ENCODE data around the gene NFIB. TPM values are rescaled to one million over a fixed set of nuclear protein-coding genes. Genes with fewer than 3 reads are reported as not detected.

NFIB gene
- polyA plus RNA-seq, 1 experiment = 0.47 TPM

- DNase-seq (ENCODE audit: low read depth) = no peak
- ChIA-PET CTCF (interaction anchor here (0.7 kb wide), 1 partner anchor 24 kb away, joined by 3 read pairs; no protein-coding TSS in a partner anchor), POLR2A (no interaction called here)
- H3K4me3 ChIP-seq (ENCODE audit: low read depth, low read length) = no peak overlapping the region
- H3K36me3 ChIP-seq (ENCODE audit: control insufficient read depth, insufficient read depth, low read length) = no peaks in the 10 kb centered on the region
- H3K27me3 ChIP-seq (ENCODE audit: control insufficient read depth, insufficient read depth, low read length) = no peaks in the 10 kb centered on the region
- TF ChIP-seq CTCF (IDR thresholded peaks at IDR 0.05; ENCODE audit: insufficient read depth, low read depth, low read length) = no peak
Measured at GRCh38 chr9:14238518-14238917, 75.4 kb downstream of the NFIB start.

- no peaks in the 10 kb centered on the region for H3K27me3 ChIP-seq (ENCODE audit: control insufficient read depth, insufficient read depth, low read length)
- no peak overlapping the region for H3K4me3 ChIP-seq (ENCODE audit: low read depth, low read length)
- ChIA-PET POLR2A (no interaction called here), CTCF (no interaction called here)
- DNase-seq (ENCODE audit: low read depth) = no peak
- TF ChIP-seq CTCF (IDR thresholded peaks at IDR 0.05; ENCODE audit: insufficient read depth, low read depth, low read length) = no peak
- no peaks in the 10 kb centered on the region for H3K36me3 ChIP-seq (ENCODE audit: control insufficient read depth, insufficient read depth, low read length)
Measured at GRCh38 chr9:14238079-14238478, 75.9 kb downstream of the NFIB start.

DNA sequence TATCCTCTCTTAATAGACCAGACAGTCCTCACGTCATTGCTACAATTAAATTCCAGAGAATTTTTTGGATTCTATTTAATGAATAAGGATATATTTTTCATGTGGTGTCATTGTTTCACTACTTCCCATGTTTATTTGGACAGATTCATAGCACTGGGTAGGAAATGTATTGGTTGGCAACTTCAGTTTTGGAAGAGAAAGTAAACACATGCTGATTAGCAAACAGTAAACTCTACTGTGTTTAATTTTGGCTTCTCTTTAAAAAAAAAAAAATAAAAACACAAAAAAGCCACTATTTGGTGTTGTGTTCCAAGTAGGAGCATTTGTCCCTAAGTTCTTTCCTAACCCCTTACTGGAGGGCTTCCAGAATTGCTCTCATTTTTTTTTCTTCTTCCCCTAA, 77.3 kb downstream of the NFIB start:
- DNase-seq (ENCODE audit: low read depth) = no peak
- ChIA-PET CTCF (no interaction called here), POLR2A (interaction anchor here (0.6 kb wide), 1 partner anchor 14 kb away, joined by 3 read pairs; no protein-coding TSS in a partner anchor)
- Histone ChIP-seq H3K4me3 (ENCODE audit: low read depth, low read length) (no peak overlapping the region), H3K27me3 (ENCODE audit: control insufficient read depth, insufficient read depth, low read length) (no peaks in the 10 kb centered on the region), H3K36me3 (ENCODE audit: control insufficient read depth, insufficient read depth, low read length) (no peaks in the 10 kb centered on the region)
- no peak for TF ChIP-seq CTCF (IDR thresholded peaks at IDR 0.05; ENCODE audit: insufficient read depth, low read depth, low read length)

DNA sequence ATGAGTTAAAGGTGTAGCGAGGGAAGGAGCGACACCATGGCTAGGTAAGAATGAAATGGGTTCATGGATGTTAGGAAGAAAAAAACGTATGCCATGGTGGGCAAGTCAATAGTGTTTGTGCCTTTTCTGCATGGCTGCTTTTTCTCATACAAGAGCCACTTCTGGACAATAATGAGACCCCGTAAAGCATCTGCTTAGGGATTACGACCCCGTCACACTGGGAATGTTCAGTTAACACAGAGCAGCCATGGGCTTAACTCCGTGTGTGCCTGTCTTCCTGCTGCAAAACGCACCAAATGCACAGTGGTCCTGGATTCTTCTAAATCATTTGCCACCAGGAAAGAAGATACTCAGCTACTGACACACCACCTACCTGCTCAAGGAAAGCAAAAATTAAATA, 81.8 kb downstream of the NFIB start:
- ChIA-PET CTCF (no interaction called here), POLR2A (no interaction called here)
- DNase-seq (ENCODE audit: low read depth) = no peak
- no peak for TF ChIP-seq CTCF (IDR thresholded peaks at IDR 0.05; ENCODE audit: insufficient read depth, low read depth, low read length)
- Histone ChIP-seq H3K27me3 (ENCODE audit: control insufficient read depth, insufficient read depth, low read length) (no peaks in the 10 kb centered on the region), H3K4me3 (ENCODE audit: low read depth, low read length) (no peak overlapping the region), H3K36me3 (ENCODE audit: control insufficient read depth, insufficient read depth, low read length) (no peaks in the 10 kb centered on the region)

DNA sequence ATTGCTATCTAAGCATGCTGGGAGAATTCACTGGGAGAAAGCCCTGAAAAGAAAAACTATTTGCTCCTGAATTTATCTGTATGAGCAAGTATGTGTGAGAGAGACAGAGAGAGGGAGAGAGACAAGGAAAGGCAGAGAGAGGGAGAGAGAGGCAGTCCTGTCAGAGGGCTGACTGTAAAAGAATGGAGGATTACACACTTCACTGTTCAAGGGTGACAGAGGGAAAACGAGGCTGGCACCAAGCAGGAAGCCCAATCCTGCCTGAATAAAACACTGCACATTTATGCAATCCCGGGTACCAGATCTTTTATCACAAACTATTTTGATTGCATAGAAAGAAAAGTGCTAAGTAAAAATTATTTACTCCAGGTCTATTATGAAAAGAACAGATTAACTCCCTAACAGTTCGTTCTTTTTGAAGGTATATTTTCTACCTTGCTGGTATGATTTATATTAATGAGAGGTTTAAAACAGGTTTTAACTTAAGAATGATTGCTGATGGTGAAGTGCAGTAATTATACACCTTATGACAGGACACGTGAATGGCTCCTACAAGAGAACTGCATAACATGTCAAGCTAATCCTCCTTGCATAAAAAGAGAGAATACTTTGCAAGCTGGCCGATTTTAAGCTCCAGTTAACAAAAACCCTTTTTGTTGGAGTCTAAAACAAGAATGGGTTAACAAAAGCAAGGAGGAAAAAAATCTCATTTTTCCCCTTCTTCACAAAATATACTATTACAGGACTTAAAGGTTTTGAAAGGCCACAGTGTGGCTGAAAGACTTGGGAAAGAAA, 82.5 kb downstream of the NFIB start:
- Histone ChIP-seq H3K27me3 (ENCODE audit: control insufficient read depth, insufficient read depth, low read length) (no peaks in the 10 kb centered on the region), H3K36me3 (ENCODE audit: control insufficient read depth, insufficient read depth, low read length) (no peaks in the 10 kb centered on the region), H3K4me3 (ENCODE audit: low read depth, low read length) (no peak overlapping the region)
- no peak for DNase-seq (ENCODE audit: low read depth)
- no peak for TF ChIP-seq CTCF (IDR thresholded peaks at IDR 0.05; ENCODE audit: insufficient read depth, low read depth, low read length)
- CTCF ChIA-PET = no interaction called here
- POLR2A ChIA-PET = no interaction called here

Data from BJ (cell line).